Measurements from ENCODE around the gene PLEKHM3. TPM values are rescaled to one million over a fixed set of nuclear protein-coding genes. Genes with fewer than 3 reads are reported as not detected.

Gene PLEKHM3
- total RNA-seq, 1 experiment from 2014 or later: 8.4 TPM

GRCh38 chr2:208049006-208049405, 23.7 kb upstream of the PLEKHM3 start:
- intact Hi-C loops (cut with micrococcal nuclease; ENCODE audit: unreplicated experiment): no loop called here
- Histone ChIP-seq H2AFZ (no peak overlapping the region), H3K4me1 (replicated peaks; ENCODE audit: insufficient read depth) (no peaks in the 10 kb centered on the region), H3K9me3 (ENCODE audit: insufficient read depth, low read depth) (no peaks in the 10 kb centered on the region), H3F3A (ENCODE audit: insufficient read depth, low read depth) (no peaks in the 10 kb centered on the region), H3K27me3 (ENCODE audit: insufficient read depth, low read depth) (no peaks in the 10 kb centered on the region), H3K36me3 (ENCODE audit: low read depth) (no peaks in the 10 kb centered on the region), H3K27ac (no peak overlapping the region), H3K79me2 (ENCODE audit: low read depth) (no peaks in the 10 kb centered on the region), H3K4me3 (no peak overlapping the region), H4K20me1 (ENCODE audit: insufficient read depth) (no peaks in the 10 kb centered on the region), H3K9me2 (ENCODE audit: insufficient read depth) (no peaks in the 10 kb centered on the region), H3K4me2 (no peak overlapping the region)
- ChIA-PET POLR2A (ENCODE audit: unreplicated experiment) (no interaction called here), CTCF (no interaction called here)
- no peak for TF ChIP-seq EZH2 (IDR thresholded peaks at IDR 0.05; ENCODE audit: low read depth)
- TF ChIP-seq, protein P1, sequence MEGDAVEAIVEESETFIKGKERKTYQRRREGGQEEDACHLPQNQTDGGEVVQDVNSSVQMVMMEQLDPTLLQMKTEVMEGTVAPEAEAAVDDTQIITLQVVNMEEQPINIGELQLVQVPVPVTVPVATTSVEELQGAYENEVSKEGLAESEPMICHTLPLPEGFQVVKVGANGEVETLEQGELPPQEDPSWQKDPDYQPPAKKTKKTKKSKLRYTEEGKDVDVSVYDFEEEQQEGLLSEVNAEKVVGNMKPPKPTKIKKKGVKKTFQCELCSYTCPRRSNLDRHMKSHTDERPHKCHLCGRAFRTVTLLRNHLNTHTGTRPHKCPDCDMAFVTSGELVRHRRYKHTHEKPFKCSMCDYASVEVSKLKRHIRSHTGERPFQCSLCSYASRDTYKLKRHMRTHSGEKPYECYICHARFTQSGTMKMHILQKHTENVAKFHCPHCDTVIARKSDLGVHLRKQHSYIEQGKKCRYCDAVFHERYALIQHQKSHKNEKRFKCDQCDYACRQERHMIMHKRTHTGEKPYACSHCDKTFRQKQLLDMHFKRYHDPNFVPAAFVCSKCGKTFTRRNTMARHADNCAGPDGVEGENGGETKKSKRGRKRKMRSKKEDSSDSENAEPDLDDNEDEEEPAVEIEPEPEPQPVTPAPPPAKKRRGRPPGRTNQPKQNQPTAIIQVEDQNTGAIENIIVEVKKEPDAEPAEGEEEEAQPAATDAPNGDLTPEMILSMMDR (conservative IDR thresholded peaks at IDR 0.05): no peak
- no peak for DNase-seq
- no TSS peak for BruUV-seq (replicated peaks)

DNA sequence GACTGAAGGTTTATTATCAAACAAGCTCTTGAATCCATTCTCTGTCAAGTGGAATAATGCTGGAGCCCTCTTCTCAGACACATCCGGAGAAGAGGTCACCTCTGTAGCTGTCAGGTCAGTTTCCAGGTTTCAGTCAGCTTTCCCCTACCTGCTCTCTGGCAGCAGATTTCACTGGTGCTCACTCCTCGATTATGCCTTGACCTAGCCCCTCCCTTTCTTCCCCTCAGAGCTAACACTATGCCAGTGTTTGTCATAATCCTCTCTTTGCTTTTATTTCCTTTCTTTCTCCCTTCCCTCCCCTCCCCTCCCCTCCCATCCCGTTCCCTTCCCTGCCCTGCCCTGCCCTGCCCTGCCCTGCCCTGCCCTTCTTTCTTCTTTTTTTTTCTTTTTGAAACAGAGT, 22.5 kb upstream of the PLEKHM3 start:
- no peak overlapping the region for H2AFZ ChIP-seq
- no peak for DNase-seq
- no peaks in the 10 kb centered on the region for H3K9me3 ChIP-seq (ENCODE audit: insufficient read depth, low read depth)
- POLR2A ChIA-PET (ENCODE audit: unreplicated experiment): no interaction called here
- intact Hi-C loops (cut with micrococcal nuclease; ENCODE audit: unreplicated experiment): no loop called here
- no peaks in the 10 kb centered on the region for H4K20me1 ChIP-seq (ENCODE audit: insufficient read depth)
- H3F3A ChIP-seq (ENCODE audit: insufficient read depth, low read depth): no peaks in the 10 kb centered on the region
- no TSS peak for BruUV-seq (replicated peaks)
- H3K27ac ChIP-seq: no peak overlapping the region
- CTCF ChIA-PET: no interaction called here
- TF ChIP-seq, protein P1 (conservative IDR thresholded peaks at IDR 0.05): no peak
- TF ChIP-seq EZH2 (IDR thresholded peaks at IDR 0.05; ENCODE audit: low read depth): no peak
- no peaks in the 10 kb centered on the region for H3K27me3 ChIP-seq (ENCODE audit: insufficient read depth, low read depth)
- no peaks in the 10 kb centered on the region for H3K36me3 ChIP-seq (ENCODE audit: low read depth)
- no peak overlapping the region for H3K4me2 ChIP-seq
- H3K4me3 ChIP-seq: no peak overlapping the region
- no peaks in the 10 kb centered on the region for H3K79me2 ChIP-seq (ENCODE audit: low read depth)
- no peaks in the 10 kb centered on the region for H3K4me1 ChIP-seq (replicated peaks; ENCODE audit: insufficient read depth)
- no peaks in the 10 kb centered on the region for H3K9me2 ChIP-seq (ENCODE audit: insufficient read depth)

DNA sequence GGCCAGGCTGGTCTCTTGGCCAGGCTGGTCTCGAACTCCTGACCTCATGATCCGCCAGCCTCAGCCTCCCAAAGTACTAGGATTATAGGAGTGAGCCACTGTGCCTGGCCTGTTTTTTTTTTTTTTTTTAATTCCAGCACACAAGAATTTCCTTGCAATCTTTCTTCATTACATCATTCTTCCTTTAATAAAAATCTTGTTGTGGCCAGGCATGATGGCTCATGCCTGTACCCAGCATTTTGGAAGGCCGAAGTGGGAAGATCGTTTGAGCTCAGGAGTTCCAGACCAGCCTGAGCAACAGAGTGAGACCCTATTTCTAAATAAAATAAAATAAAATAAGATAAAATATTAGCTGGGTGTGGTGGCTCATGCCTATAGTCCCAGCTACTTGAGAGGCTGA, 21.4 kb upstream of the PLEKHM3 start:
- no peak for TF ChIP-seq EZH2 (IDR thresholded peaks at IDR 0.05; ENCODE audit: low read depth)
- TF ChIP-seq, protein P1 (conservative IDR thresholded peaks at IDR 0.05): no peak
- DNase-seq: no peak
- intact Hi-C loops (cut with micrococcal nuclease; ENCODE audit: unreplicated experiment): no loop called here
- ChIA-PET POLR2A (ENCODE audit: unreplicated experiment) (no interaction called here), CTCF (no interaction called here)
- H3K4me1 ChIP-seq (replicated peaks; ENCODE audit: insufficient read depth): no peaks in the 10 kb centered on the region
- no peak overlapping the region for H2AFZ ChIP-seq
- no peaks in the 10 kb centered on the region for H3K79me2 ChIP-seq (ENCODE audit: low read depth)
- no peaks in the 10 kb centered on the region for H4K20me1 ChIP-seq (ENCODE audit: insufficient read depth)
- H3K9me3 ChIP-seq (ENCODE audit: insufficient read depth, low read depth): no peaks in the 10 kb centered on the region
- BruUV-seq (replicated peaks): no TSS peak
- H3K27ac ChIP-seq: no peak overlapping the region
- H3K27me3 ChIP-seq (ENCODE audit: insufficient read depth, low read depth): no peaks in the 10 kb centered on the region
- H3K4me2 ChIP-seq: no peak overlapping the region
- H3K4me3 ChIP-seq: no peak overlapping the region
- no peaks in the 10 kb centered on the region for H3K36me3 ChIP-seq (ENCODE audit: low read depth)
- no peaks in the 10 kb centered on the region for H3K9me2 ChIP-seq (ENCODE audit: insufficient read depth)
- H3F3A ChIP-seq (ENCODE audit: insufficient read depth, low read depth): no peaks in the 10 kb centered on the region
